Ishikawa (cell line): ENCODE results near the gene GNAO1.

ENCODE experiments used
- CEBPB ChIP-seq: IDR thresholded peaks from 2 replicates; pipeline ENCODE4 v1.6.1; 2012
- CREB1 ChIP-seq: IDR thresholded peaks from 2 replicates; pipeline ENCODE4 v1.6.1; 2012; ENCODE audit warnings: low read depth
- EGR1 ChIP-seq: IDR thresholded peaks from 2 replicates; pipeline ENCODE4 v1.6.1; 2012
- EP300 ChIP-seq: IDR thresholded peaks from 2 replicates; pipeline ENCODE4 v1.6.1; 2012; ENCODE audit warnings: borderline replicate concordance
- FOXM1 ChIP-seq: IDR thresholded peaks from 2 replicates; pipeline ENCODE4 v1.6.1; 2012; ENCODE audit warnings: low read depth, borderline replicate concordance
- NFIC ChIP-seq: IDR thresholded peaks from 2 replicates; pipeline ENCODE4 v1.6.1; 2012
- RAD21 ChIP-seq: IDR thresholded peaks from 2 replicates; pipeline ENCODE4 v1.6.1; 2012; ENCODE audit warnings: low read depth
- TAF1 ChIP-seq: IDR thresholded peaks from 2 replicates; pipeline ENCODE4 v1.6.1; 2012; ENCODE audit warnings: low read depth, mild to moderate bottlenecking
- TCF12 ChIP-seq: IDR thresholded peaks from 2 replicates; pipeline ENCODE4 v1.6.1; 2012; ENCODE audit warnings: low read depth
- TEAD4 ChIP-seq: IDR thresholded peaks from 2 replicates; pipeline ENCODE4 v1.6.1; 2012
- YY1 ChIP-seq: IDR thresholded peaks from 2 replicates; pipeline ENCODE4 v1.6.1; 2012; ENCODE audit warnings: low read depth
- ZBTB7A ChIP-seq: IDR thresholded peaks from 2 replicates; pipeline ENCODE4 v1.6.1; 2012; ENCODE audit warnings: low read depth
- TF ChIP-seq, protein P1 (sequence below): IDR thresholded peaks from 2 replicates; pipeline ENCODE4 v1.6.1; 2012
- TF ChIP-seq, protein P2 (sequence below): IDR thresholded peaks from 2 replicates; pipeline ENCODE4 v1.6.1; 2012; ENCODE audit warnings: low read depth, mild to moderate bottlenecking
- TF ChIP-seq, protein P3 (sequence below): IDR thresholded peaks from 2 replicates; pipeline ENCODE4 v1.6.1; 2012

The GNAO1 gene

DNA sequence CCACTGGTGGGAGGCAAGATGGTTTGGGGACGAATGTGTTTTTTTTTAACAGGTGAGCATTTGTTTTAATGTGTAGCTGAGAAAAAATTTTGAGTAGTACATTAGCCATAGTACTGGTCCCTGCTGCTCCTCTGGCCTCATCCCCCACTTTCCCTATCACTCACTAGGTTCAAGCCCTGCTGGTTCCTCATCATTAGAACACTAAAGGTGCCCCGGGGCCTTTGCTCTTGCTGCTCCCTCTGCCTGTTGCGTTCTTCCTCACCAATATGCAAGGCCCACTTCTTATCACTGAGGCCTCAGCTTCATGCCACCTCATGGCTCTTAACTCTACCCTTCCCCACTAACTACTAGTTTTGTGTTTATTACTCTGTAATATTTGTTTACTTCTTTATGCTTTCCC lies 74.5 kb downstream of the GNAO1 start:
- TF ChIP-seq, protein P1, sequence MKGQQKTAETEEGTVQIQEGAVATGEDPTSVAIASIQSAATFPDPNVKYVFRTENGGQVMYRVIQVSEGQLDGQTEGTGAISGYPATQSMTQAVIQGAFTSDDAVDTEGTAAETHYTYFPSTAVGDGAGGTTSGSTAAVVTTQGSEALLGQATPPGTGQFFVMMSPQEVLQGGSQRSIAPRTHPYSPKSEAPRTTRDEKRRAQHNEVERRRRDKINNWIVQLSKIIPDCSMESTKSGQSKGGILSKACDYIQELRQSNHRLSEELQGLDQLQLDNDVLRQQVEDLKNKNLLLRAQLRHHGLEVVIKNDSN, result no peak
- TF ChIP-seq EGR1, result no peak
- no peak for TF ChIP-seq ZBTB7A
- TF ChIP-seq, protein P2, sequence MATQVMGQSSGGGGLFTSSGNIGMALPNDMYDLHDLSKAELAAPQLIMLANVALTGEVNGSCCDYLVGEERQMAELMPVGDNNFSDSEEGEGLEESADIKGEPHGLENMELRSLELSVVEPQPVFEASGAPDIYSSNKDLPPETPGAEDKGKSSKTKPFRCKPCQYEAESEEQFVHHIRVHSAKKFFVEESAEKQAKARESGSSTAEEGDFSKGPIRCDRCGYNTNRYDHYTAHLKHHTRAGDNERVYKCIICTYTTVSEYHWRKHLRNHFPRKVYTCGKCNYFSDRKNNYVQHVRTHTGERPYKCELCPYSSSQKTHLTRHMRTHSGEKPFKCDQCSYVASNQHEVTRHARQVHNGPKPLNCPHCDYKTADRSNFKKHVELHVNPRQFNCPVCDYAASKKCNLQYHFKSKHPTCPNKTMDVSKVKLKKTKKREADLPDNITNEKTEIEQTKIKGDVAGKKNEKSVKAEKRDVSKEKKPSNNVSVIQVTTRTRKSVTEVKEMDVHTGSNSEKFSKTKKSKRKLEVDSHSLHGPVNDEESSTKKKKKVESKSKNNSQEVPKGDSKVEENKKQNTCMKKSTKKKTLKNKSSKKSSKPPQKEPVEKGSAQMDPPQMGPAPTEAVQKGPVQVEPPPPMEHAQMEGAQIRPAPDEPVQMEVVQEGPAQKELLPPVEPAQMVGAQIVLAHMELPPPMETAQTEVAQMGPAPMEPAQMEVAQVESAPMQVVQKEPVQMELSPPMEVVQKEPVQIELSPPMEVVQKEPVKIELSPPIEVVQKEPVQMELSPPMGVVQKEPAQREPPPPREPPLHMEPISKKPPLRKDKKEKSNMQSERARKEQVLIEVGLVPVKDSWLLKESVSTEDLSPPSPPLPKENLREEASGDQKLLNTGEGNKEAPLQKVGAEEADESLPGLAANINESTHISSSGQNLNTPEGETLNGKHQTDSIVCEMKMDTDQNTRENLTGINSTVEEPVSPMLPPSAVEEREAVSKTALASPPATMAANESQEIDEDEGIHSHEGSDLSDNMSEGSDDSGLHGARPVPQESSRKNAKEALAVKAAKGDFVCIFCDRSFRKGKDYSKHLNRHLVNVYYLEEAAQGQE, result no peak
- TF ChIP-seq NFIC, result no peak
- TF ChIP-seq FOXM1, result no peak
- no peak for TF ChIP-seq CREB1
- TF ChIP-seq EP300, result no peak
- no peak for TF ChIP-seq YY1
- TF ChIP-seq RAD21, result no peak
- TF ChIP-seq CEBPB, result no peak
- TF ChIP-seq TEAD4, result no peak
- TF ChIP-seq, protein P3, sequence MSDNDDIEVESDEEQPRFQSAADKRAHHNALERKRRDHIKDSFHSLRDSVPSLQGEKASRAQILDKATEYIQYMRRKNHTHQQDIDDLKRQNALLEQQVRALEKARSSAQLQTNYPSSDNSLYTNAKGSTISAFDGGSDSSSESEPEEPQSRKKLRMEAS, result no peak
- TF ChIP-seq TAF1, result no peak
- TF ChIP-seq TCF12, result no peak

DNA sequence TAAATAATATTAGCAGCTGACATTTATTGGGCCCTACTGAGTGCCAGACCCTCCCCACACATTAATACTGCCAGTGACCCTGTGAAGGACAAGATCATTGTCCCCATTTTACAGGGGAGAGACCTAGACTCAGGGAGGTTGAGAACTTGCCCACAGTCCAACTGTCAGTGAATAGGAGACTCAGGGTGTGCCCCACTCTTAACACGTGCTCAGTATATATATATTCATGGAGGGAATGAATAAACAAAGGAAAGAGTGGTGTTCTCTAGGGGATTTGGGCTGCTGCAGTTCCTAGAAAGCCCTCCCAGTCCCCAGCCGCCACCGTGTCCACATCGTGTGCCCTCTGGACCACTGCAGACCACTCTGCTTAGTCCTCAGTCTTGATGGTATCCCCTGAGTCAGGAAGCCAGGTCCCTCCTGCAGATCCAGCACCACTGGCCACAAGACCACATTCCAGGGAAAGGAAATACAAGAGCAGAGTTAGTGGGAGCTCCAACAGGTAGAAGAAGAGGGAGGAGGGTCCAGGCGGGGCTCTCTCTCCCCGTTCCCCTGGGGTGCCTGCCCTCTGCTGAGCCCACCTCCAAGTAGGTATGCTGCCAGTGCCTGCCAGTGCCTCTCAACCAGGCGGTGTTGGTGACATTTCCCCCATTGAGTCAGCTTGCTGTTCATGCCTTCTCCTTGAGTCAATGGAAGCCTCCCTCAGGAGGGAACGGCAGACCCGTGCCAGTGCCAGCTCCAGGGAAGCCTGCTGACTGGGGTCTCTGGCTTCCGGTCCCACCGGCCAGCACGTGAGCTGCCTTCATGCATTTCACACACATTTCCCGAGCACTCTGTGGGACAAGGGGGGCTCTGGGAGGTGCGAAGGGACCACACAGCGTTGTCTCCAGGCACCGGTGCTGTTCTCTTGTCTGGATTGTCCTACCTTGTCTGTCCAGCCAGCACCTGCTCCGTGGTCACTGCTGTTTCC lies 75.6 kb downstream of the GNAO1 start:
- TF ChIP-seq CEBPB, result no peak
- TF ChIP-seq TEAD4, result no peak
- TF ChIP-seq TAF1, result no peak
- no peak for TF ChIP-seq FOXM1
- TF ChIP-seq, protein P1, result no peak
- TF ChIP-seq TCF12, result no peak
- no peak for TF ChIP-seq NFIC
- TF ChIP-seq RAD21, result no peak
- TF ChIP-seq EGR1, result no peak
- TF ChIP-seq, protein P2, result no peak
- no peak for TF ChIP-seq CREB1
- TF ChIP-seq, protein P3, result no peak
- no peak for TF ChIP-seq YY1
- no peak for TF ChIP-seq EP300
- TF ChIP-seq ZBTB7A, result no peak

DNA sequence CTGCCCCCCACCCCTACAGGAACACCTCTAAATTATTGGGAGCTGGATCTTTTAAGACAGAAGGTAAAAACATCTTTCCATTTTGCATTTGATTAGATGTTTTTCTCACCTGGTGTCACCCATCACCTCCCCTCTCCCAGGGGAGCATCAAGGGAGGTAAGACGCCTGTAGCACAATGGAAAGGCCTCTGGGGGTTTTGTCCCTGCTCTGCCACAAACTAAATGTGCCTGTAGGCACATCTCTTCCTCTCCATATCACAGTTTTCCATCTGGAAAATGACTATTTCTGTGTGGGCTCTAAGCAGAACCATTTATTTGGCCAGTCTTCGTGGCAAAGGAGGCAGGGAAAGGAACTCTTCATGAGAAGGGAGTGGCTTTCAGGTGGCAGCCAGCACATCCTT lies 76.6 kb downstream of the GNAO1 start:
- no peak for TF ChIP-seq CREB1

DNA sequence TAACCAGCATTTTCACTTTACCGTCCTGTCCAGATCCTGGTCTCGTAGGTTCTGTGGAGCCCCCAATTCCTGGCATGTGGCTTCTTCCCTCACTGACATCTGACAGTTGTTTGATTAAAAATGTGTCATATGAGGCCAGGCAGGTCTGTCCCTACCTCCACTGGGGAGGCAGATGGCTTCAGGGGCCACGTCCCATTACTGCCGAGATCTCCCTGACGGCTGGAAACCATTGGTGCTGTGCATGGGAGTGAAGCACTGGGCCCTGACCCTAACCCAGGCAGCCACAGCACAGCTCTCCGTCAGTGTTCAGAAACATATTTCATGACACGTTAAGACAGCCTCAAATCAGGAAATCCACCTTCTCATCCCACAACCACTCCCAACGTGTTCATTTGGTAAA lies 77.5 kb downstream of the GNAO1 start:
- TF ChIP-seq ZBTB7A (no peak), NFIC (no peak), CREB1 (no peak), RAD21 (no peak), TEAD4 (no peak), EGR1 (no peak), CEBPB (no peak), TAF1 (no peak), EP300 (no peak), FOXM1 (no peak), TCF12 (no peak), YY1 (no peak)
- TF ChIP-seq, protein P2, result no peak
- TF ChIP-seq, protein P3, result no peak
- TF ChIP-seq, protein P1, result no peak
